Colonic mucosa (tissue), 4 donors: Measurements from ENCODE around the gene NOS1. TPM values are rescaled to one million over a fixed set of nuclear protein-coding genes. Genes with fewer than 3 reads are reported as not detected.
"Not testable (repeated sequence)": the region's sequence is repeated elsewhere in the genome, so short reads cannot be mapped to it uniquely, and the experiment has no call there.

ENCODE experiments used
- DNase-seq: peaks from one replicate; pipeline ENCODE4 v3.0.0-alpha.2; 2020
- H3K27ac ChIP-seq: fragments of 200-600 bp; one replicate; pipeline ENCODE4 v1.8.0; 2021
- H3K27me3 ChIP-seq: fragments of 200-600 bp; one replicate; pipeline ENCODE4 v1.8.0; 2021
- H3K36me3 ChIP-seq: fragments of 200-600 bp; one replicate; pipeline ENCODE4 v1.8.0; 2021
- H3K4me1 ChIP-seq: fragments of 200-600 bp; one replicate; pipeline ENCODE4 v1.8.0; 2021; ENCODE audit warnings: mild to moderate bottlenecking
- H3K4me3 ChIP-seq: fragments of 200-600 bp; one replicate; pipeline ENCODE4 v1.8.0; 2021
- H3K9ac ChIP-seq, 2 donors: one replicate each; pipeline ENCODE4 v1.7.0; 2013; ENCODE audit warnings: control low read depth in 2 of 2, low read depth in 2 of 2, low read length in 2 of 2
- H3K9me3 ChIP-seq: fragments of 200-600 bp; one replicate; pipeline ENCODE4 v1.8.0; 2021
- CTCF ChIP-seq: fragments of 200-600 bp; IDR thresholded peaks from one replicate; pipeline ENCODE4 v1.8.0; 2022; ENCODE audit warnings: antibody characterized with exemption, mild to moderate bottlenecking
- intact Hi-C: fragments of 100-400 bp; cut with DNase I; formaldehyde crosslinking; loops from one replicate; pipeline ENCODE4 v1.14.1; 2022
- total RNA-seq, 2 donors: library from RNA; stranded (reverse); fragmentation: NEBNext Ultra II Directional in 1 of 2; extraction: Animal tissue kit (Norgen Biotek cat#: 25700) in 1 of 2; gene quantifications; one replicate each; pipeline ENCODE4 v1.2.1, GENCODE V29; 2021
- donor health status: healthy.
- donor health status: DM: no; HTN: no; CAD: no.
- donor health status: DM: no; HTN: no; CAD: no.

The NOS1 gene
- total RNA-seq, 2 donors from 2014 or later = 0.07 to 1.9 TPM

- no peaks in the 10 kb centered on the region for H3K27me3 ChIP-seq
- H3K4me3 ChIP-seq = no peak overlapping the region
- no peaks in the 10 kb centered on the region for H3K9me3 ChIP-seq
- H3K4me1 ChIP-seq = peaks cover 7% of the 10 kb centered on the region
- no peaks in the 10 kb centered on the region for H3K36me3 ChIP-seq
- no peak overlapping the region for H3K9ac ChIP-seq
- DNase-seq = no peak
- intact Hi-C loops = no loop called here
- no peak for TF ChIP-seq CTCF
- H3K27ac ChIP-seq = no peak overlapping the region
Observed at GRCh38 chr12:117193903-117194302, 167.5 kb downstream of the NOS1 start.

- H3K27me3 ChIP-seq, H3K9me3 ChIP-seq, H3K9ac ChIP-seq, H3K4me3 ChIP-seq, H3K36me3 ChIP-seq, H3K27ac ChIP-seq, H3K4me1 ChIP-seq, DNase-seq, intact Hi-C loops: not testable (repeated sequence)
Observed at GRCh38 chr12:117192581-117192980, 168.8 kb downstream of the NOS1 start.

DNA sequence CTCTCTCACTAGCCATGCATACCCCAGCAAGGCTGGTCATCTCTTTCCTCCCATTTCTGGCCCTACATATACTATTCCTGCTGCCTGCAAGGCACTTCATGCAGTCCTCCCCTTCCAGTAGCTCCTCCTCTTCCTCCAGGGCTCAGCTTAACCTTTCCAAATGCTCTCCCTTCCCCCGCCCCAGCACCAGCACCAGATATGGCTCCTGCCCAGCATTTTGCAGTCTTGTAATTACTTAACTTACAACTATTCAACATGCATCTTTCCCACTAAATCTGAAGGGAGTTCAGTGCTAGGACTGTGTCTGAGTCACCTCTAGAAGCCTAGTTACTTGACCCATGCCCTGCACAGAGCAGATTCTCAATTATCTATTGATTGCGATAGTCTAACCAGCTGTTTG is 169.4 kb downstream of the NOS1 start:
- Histone ChIP-seq H3K27me3 (no peaks in the 10 kb centered on the region), H3K4me1 (peaks cover 7% of the 10 kb centered on the region), H3K36me3 (no peaks in the 10 kb centered on the region), H3K4me3 (no peak overlapping the region), H3K9me3 (no peaks in the 10 kb centered on the region), H3K9ac (no peak overlapping the region), H3K27ac (no peak overlapping the region)
- DNase-seq = no peak
- intact Hi-C loops = no loop called here
- TF ChIP-seq CTCF = no peak

DNA sequence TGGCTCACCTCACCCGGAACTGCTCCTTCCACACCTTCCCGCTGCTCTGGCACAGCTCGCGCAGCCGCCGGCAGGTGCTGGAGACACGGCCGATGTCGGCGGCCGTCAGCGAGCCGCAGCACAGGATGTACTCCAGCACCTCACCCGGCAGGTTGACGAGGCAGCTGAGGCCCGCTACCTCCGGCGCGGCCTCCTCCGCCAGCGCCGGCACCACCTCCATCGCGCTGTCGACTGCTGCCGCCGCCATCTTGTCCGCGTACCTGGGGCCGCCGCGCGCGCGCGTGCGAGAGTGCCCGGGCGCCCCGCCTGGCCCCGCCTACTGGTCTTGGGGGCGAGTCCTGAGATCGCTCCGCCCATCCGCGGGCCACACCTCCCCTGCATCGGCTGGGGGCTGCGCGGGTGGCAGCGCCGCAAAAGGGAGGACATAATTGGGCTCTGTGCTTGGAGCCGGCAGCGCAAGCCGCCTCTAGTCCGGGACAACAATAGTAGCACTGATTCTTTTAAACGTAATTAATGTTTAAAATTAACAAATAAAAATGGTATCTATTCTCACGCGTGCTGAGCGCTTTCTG is 171.1 kb downstream of the NOS1 start, which contains the start of gene FBXO21:
Gene FBXO21, minus strand, starts transcription at position 261 of the 572 bp plus-strand sequence. Its CDS starts 14 bp downstream, at position 247.
- Histone ChIP-seq H3K9ac (peak within 1 kb of the TSS; percentile 76 to 83), H3K27me3 (no peaks in the 10 kb centered on the region), H3K9me3 (no peaks in the 10 kb centered on the region), H3K27ac (peak within 1 kb of the TSS; percentile 55), H3K4me3 (peak within 1 kb of the TSS; percentile 83), H3K4me1 (peaks cover 7% of the 10 kb centered on the region), H3K36me3 (no peaks in the 10 kb centered on the region)
- DNase-seq = peak; percentile 92
- intact Hi-C loops = no loop called here
- TF ChIP-seq CTCF = no peak

GRCh38 chr12:117189725-117190209 is 171.7 kb downstream of the NOS1 start:
- DNase-seq = peak; percentile 42
- peak overlapping the region; percentile 55 for H3K27ac ChIP-seq
- peaks cover 7% of the 10 kb centered on the region for H3K4me1 ChIP-seq
- intact Hi-C loops = no loop called here
- no peaks in the 10 kb centered on the region for H3K36me3 ChIP-seq
- TF ChIP-seq CTCF = no peak
- H3K4me3 ChIP-seq = peak overlapping the region; percentile 83
- H3K9ac ChIP-seq = peak overlapping the region; percentile 76 to 83
- no peaks in the 10 kb centered on the region for H3K9me3 ChIP-seq
- no peaks in the 10 kb centered on the region for H3K27me3 ChIP-seq

DNA sequence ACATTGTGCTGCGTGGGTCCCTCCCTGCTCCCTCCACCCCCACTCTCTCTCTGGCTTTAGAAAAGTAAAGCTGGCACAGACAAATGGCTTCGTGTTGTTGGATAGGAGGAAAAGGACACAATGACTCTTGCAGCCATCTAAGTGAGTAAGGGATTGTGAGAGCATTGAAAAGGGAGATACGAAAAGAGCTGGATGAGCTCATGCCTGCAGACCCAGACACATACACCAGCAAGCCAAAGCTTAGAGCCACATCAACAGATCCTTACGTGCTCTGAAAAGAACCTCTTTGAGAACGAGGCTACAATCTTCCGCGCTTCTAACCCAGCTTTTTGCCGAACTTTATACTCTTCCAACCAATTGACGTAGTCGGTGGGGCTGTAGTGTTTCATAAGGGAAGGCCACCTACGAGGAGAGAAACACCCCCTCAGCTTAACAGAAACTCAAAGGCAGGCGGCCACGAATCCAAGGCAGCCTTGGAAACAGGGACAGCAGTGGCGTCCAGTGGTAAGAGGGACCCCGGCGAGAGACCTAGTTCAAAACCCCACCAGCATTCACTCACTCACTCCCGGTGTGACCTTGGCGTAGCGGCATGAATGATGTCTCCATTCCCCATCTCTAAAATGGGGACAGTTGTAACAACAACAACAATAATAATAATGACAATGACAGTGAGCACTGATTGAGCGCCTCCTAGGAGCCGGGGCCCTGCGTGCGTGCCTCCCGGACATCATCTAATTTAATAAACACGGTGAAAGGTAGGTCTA is 172.3 kb downstream of the NOS1 start:
- intact Hi-C loops = no loop called here
- TF ChIP-seq CTCF = no peak
- no peaks in the 10 kb centered on the region for H3K9me3 ChIP-seq

More for the DNA sequence above, 172.3 kb downstream of the NOS1 start:
- Histone ChIP-seq H3K9ac (peak overlapping the region in 1 of 2 donors; percentile 76), H3K4me3 (peak overlapping the region; percentile 83), H3K27ac (peak overlapping the region; percentile 36), H3K4me1 (peaks cover 7% of the 10 kb centered on the region), H3K27me3 (no peaks in the 10 kb centered on the region), H3K36me3 (no peaks in the 10 kb centered on the region)
- DNase-seq = no peak
